ENCODE results near the gene TNPO3. TPM values are rescaled to one million over a fixed set of nuclear protein-coding genes. Genes with fewer than 3 reads are reported as not detected.

TNPO3 gene
- total RNA-seq, 1 experiment from 2014 or later, result 61.5 TPM

GRCh38 chr7:128931965-128932861, 122.7 kb downstream of the TNPO3 start:
- no peaks in the 10 kb centered on the region for H3K9me3 ChIP-seq (replicated peaks)
- H3K27ac ChIP-seq, result no peak overlapping the region
- H3K4me1 ChIP-seq (replicated peaks), result no peaks in the 10 kb centered on the region
- no peak overlapping the region for H3K4me3 ChIP-seq
- H3K27me3 ChIP-seq (replicated peaks), result peaks cover 20% of the 10 kb centered on the region
- peak in 1 of 2 experiments; percentile 33 for DNase-seq (ENCODE audit: low read depth in 1 of 2, low spot score in 2 of 2)
- no peaks in the 10 kb centered on the region for H3K36me3 ChIP-seq

GRCh38 chr7:128931190-128931798, 123.6 kb downstream of the TNPO3 start:
- H3K4me3 ChIP-seq, result no peak overlapping the region
- no peaks in the 10 kb centered on the region for H3K36me3 ChIP-seq
- no peak for DNase-seq (ENCODE audit: low read depth in 1 of 2, low spot score in 2 of 2)
- no peaks in the 10 kb centered on the region for H3K9me3 ChIP-seq (replicated peaks)
- H3K27ac ChIP-seq, result no peak overlapping the region
- peaks cover 12% of the 10 kb centered on the region for H3K27me3 ChIP-seq (replicated peaks)
- H3K4me1 ChIP-seq (replicated peaks), result no peaks in the 10 kb centered on the region

GRCh38 chr7:128928882-128929788, 125.8 kb downstream of the TNPO3 start:
- Histone ChIP-seq H3K9me3 (replicated peaks) (no peaks in the 10 kb centered on the region), H3K4me3 (no peak overlapping the region), H3K36me3 (no peaks in the 10 kb centered on the region), H3K27me3 (replicated peaks) (peaks cover 16% of the 10 kb centered on the region; the same call in 1 of the 2 replicates), H3K27ac (no peak overlapping the region), H3K4me1 (replicated peaks) (no peaks in the 10 kb centered on the region)
- no peak for DNase-seq (ENCODE audit: low read depth in 1 of 2, low spot score in 2 of 2)

GRCh38 chr7:128928159-128928813, 126.6 kb downstream of the TNPO3 start:
- no peaks in the 10 kb centered on the region for H3K4me1 ChIP-seq (replicated peaks)
- H3K9me3 ChIP-seq (replicated peaks), result no peaks in the 10 kb centered on the region
- no peak overlapping the region for H3K27ac ChIP-seq
- peaks cover 19% of the 10 kb centered on the region; the same call in 1 of the 2 replicates for H3K27me3 ChIP-seq (replicated peaks)
- DNase-seq (ENCODE audit: low read depth in 1 of 2, low spot score in 2 of 2), result no peak
- no peaks in the 10 kb centered on the region for H3K36me3 ChIP-seq
- H3K4me3 ChIP-seq, result no peak overlapping the region

GRCh38 chr7:128924707-128925588, 130.0 kb downstream of the TNPO3 start:
- Histone ChIP-seq H3K4me1 (replicated peaks) (no peaks in the 10 kb centered on the region), H3K9me3 (replicated peaks) (no peaks in the 10 kb centered on the region), H3K4me3 (no peak overlapping the region), H3K27ac (no peak overlapping the region), H3K27me3 (replicated peaks) (peaks cover 28% of the 10 kb centered on the region), H3K36me3 (no peaks in the 10 kb centered on the region)
- DNase-seq (ENCODE audit: low read depth in 1 of 2, low spot score in 2 of 2), result no peak

GRCh38 chr7:128923411-128923800, 131.5 kb downstream of the TNPO3 start:
- H3K27me3 ChIP-seq (replicated peaks), result peaks cover 34% of the 10 kb centered on the region

GRCh38 chr7:128922496-128923410, 132.2 kb downstream of the TNPO3 start:
- Histone ChIP-seq H3K9me3 (replicated peaks) (no peaks in the 10 kb centered on the region), H3K27ac (no peak overlapping the region), H3K36me3 (no peaks in the 10 kb centered on the region), H3K4me1 (replicated peaks) (no peaks in the 10 kb centered on the region), H3K4me3 (no peak overlapping the region), H3K27me3 (replicated peaks) (peaks cover 34% of the 10 kb centered on the region)
- DNase-seq (ENCODE audit: low read depth in 1 of 2, low spot score in 2 of 2), result no peak

More at GRCh38 chr7:128923411-128923800, 131.5 kb downstream of the TNPO3 start:
- no peak overlapping the region for H3K4me3 ChIP-seq
- no peaks in the 10 kb centered on the region for H3K9me3 ChIP-seq (replicated peaks)
- H3K27ac ChIP-seq, result no peak overlapping the region
- H3K36me3 ChIP-seq, result no peaks in the 10 kb centered on the region
- H3K4me1 ChIP-seq (replicated peaks), result no peaks in the 10 kb centered on the region
- DNase-seq (ENCODE audit: low read depth in 1 of 2, low spot score in 2 of 2), result no peak

- no peak for DNase-seq (ENCODE audit: low read depth in 1 of 2, low spot score in 2 of 2)
- Histone ChIP-seq H3K36me3 (no peaks in the 10 kb centered on the region), H3K9me3 (replicated peaks) (no peaks in the 10 kb centered on the region), H3K27ac (no peak overlapping the region), H3K27me3 (replicated peaks) (peaks cover 34% of the 10 kb centered on the region), H3K4me1 (replicated peaks) (no peaks in the 10 kb centered on the region), H3K4me3 (no peak overlapping the region)
Measured at GRCh38 chr7:128921866-128922440, 133.0 kb downstream of the TNPO3 start.

GRCh38 chr7:128920913-128921582, 133.9 kb downstream of the TNPO3 start:
- Histone ChIP-seq H3K9me3 (replicated peaks) (no peaks in the 10 kb centered on the region), H3K4me1 (replicated peaks) (no peaks in the 10 kb centered on the region), H3K36me3 (no peaks in the 10 kb centered on the region), H3K4me3 (no peak overlapping the region), H3K27ac (no peak overlapping the region), H3K27me3 (replicated peaks) (peaks cover 31% of the 10 kb centered on the region)
- DNase-seq (ENCODE audit: low read depth in 1 of 2, low spot score in 2 of 2), result no peak

GRCh38 chr7:128919881-128920799, 134.8 kb downstream of the TNPO3 start:
- no peaks in the 10 kb centered on the region for H3K4me1 ChIP-seq (replicated peaks)
- H3K27me3 ChIP-seq (replicated peaks), result peaks cover 25% of the 10 kb centered on the region
- no peak for DNase-seq (ENCODE audit: low read depth in 1 of 2, low spot score in 2 of 2)
- no peak overlapping the region for H3K4me3 ChIP-seq
- H3K9me3 ChIP-seq (replicated peaks), result no peaks in the 10 kb centered on the region
- no peak overlapping the region for H3K27ac ChIP-seq
- no peaks in the 10 kb centered on the region for H3K36me3 ChIP-seq

Measured in SJSA1 (cell line).